ENCODE measurements around the gene MRPL52. TPM values are rescaled to one million over a fixed set of nuclear protein-coding genes. Genes with fewer than 3 reads are reported as not detected.
A peak's percentile ranks its signal among the peaks of the same experiment; 100 is the strongest.
"Not testable (repeated sequence)": the region's sequence is repeated elsewhere in the genome, so short reads cannot be mapped to it uniquely, and the experiment has no call there.

The MRPL52 gene
- total RNA-seq, 1 donor from 2014 or later: 41.2 TPM

- DNase-seq (ENCODE audit: low read depth in 2 of 2): peak; percentile 57 to 84
Measured at GRCh38 chr14:22852940-22853767, 23.5 kb downstream of the MRPL52 start.

- not testable (repeated sequence) for DNase-seq (ENCODE audit: low read depth in 2 of 2)
Measured at GRCh38 chr14:22854296-22854695, 24.6 kb downstream of the MRPL52 start.

- no peak for DNase-seq (ENCODE audit: low read depth in 2 of 2)
Measured at GRCh38 chr14:22854963-22855724, 25.5 kb downstream of the MRPL52 start.

- DNase-seq (ENCODE audit: low read depth in 2 of 2): no peak
Measured at GRCh38 chr14:22856428-22856827, 26.7 kb downstream of the MRPL52 start.

- DNase-seq (ENCODE audit: low read depth in 2 of 2): not testable (repeated sequence)
Measured at GRCh38 chr14:22860377-22860776, 30.7 kb downstream of the MRPL52 start.

- no peak for DNase-seq (ENCODE audit: low read depth in 2 of 2)
Measured at GRCh38 chr14:22861651-22862050, 32.0 kb downstream of the MRPL52 start.

GRCh38 chr14:22864979-22865378 is 35.3 kb downstream of the MRPL52 start:
- no peak for DNase-seq (ENCODE audit: low read depth in 2 of 2)

GRCh38 chr14:22865424-22866405 is 36.0 kb downstream of the MRPL52 start:
- no peak for DNase-seq (ENCODE audit: low read depth in 2 of 2)

GRCh38 chr14:22866874-22867273 is 37.2 kb downstream of the MRPL52 start:
- no peak for DNase-seq (ENCODE audit: low read depth in 2 of 2)

- DNase-seq (ENCODE audit: low read depth in 2 of 2): no peak
Measured at GRCh38 chr14:22870811-22871223, 41.1 kb downstream of the MRPL52 start.

- DNase-seq (ENCODE audit: low read depth in 2 of 2): peak; percentile 68 to 91
Measured at GRCh38 chr14:22871224-22872032, 41.7 kb downstream of the MRPL52 start, which contains the start of gene LRP10. Gene LRP10 (plus strand): TSS chr14:22871740. CDS start chr14:22872304, 564 bp downstream.

GRCh38 chr14:22872033-22872832 is 42.5 kb downstream of the MRPL52 start:
- peak in 1 of 2 donors; percentile 73 for DNase-seq (ENCODE audit: low read depth in 2 of 2)

GRCh38 chr14:22872833-22873520 is 43.3 kb downstream of the MRPL52 start:
- no peak for DNase-seq (ENCODE audit: low read depth in 2 of 2)

GRCh38 chr14:22875003-22875747 is 45.5 kb downstream of the MRPL52 start:
- DNase-seq (ENCODE audit: low read depth in 2 of 2): no peak

- no peak for DNase-seq (ENCODE audit: low read depth in 2 of 2)
Measured at GRCh38 chr14:22875748-22876319, 46.1 kb downstream of the MRPL52 start.

- DNase-seq (ENCODE audit: low read depth in 2 of 2): no peak
Measured at GRCh38 chr14:22877000-22877501, 47.4 kb downstream of the MRPL52 start.

All from dermis microvascular lymphatic vessel endothelial cell (primary cell).